Measurements from ENCODE around the gene SPACA7.

DNA sequence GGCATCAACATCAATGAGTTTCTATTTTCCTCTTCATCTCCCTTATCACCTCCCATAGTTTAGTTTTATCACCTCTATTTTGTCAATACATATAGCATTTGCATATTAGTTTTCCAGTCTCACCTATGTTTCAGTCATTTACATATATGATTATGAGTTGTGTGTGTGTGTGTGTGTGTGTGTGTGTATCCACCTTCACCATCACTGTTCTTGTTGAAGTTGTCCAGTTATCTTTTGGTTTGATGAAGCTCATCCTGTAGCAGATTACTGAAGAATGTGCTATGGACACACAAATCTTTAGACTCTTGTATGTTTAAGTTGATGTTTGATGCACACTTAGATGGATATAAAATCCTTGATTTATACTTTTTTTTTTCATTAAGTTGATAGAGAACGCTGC, 40.5 kb downstream of the SPACA7 start:
- no peak for TF ChIP-seq GABPB1 (CRISPR knock-in tag; IDR thresholded peaks at IDR 0.05)
- TF ChIP-seq, protein P1, sequence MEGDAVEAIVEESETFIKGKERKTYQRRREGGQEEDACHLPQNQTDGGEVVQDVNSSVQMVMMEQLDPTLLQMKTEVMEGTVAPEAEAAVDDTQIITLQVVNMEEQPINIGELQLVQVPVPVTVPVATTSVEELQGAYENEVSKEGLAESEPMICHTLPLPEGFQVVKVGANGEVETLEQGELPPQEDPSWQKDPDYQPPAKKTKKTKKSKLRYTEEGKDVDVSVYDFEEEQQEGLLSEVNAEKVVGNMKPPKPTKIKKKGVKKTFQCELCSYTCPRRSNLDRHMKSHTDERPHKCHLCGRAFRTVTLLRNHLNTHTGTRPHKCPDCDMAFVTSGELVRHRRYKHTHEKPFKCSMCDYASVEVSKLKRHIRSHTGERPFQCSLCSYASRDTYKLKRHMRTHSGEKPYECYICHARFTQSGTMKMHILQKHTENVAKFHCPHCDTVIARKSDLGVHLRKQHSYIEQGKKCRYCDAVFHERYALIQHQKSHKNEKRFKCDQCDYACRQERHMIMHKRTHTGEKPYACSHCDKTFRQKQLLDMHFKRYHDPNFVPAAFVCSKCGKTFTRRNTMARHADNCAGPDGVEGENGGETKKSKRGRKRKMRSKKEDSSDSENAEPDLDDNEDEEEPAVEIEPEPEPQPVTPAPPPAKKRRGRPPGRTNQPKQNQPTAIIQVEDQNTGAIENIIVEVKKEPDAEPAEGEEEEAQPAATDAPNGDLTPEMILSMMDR (CRISPR knock-in tag; IDR thresholded peaks at IDR 0.05): no peak
- no peak for TF ChIP-seq HNF4G (IDR thresholded peaks at IDR 0.05; ENCODE audit: borderline replicate concordance, low read depth, low read length)
- no peak for TF ChIP-seq HNF4G (CRISPR knock-in tag; IDR thresholded peaks at IDR 0.05; ENCODE audit: borderline replicate concordance, low read depth)

Data from HepG2 (cell line).